GM23338 (cell line): Measurements from ENCODE around the gene EMID1.

Source experiments
- CREB1 ChIP-seq: fragments of 250-450 bp; sonication (Bioruptor Pico); IDR thresholded peaks from 2 replicates; pipeline ENCODE4 v1.5.0; 2020; ENCODE audit warnings: low read depth, mild to moderate bottlenecking, moderate library complexity
- CTCF ChIP-seq, 2 experiments: fragments of 200-600 bp in 1 of 2; sonication (generic) in 1 of 2; conservative IDR thresholded peaks; 2 replicates each; pipeline versions ENCODE4 v1.5.1 to v1.6.1; 2016 to 2017; ENCODE audit warnings: antibody characterized with exemption in 2 of 2, low read depth in 2 of 2, mild to moderate bottlenecking in 2 of 2, moderate library complexity in 1 of 2
- ETS1 ChIP-seq: IDR thresholded peaks from 2 replicates; pipeline ENCODE4 v1.6.1; 2016; ENCODE audit warnings: antibody characterized with exemption
- EZH2 ChIP-seq: fragments of 200-600 bp; sonication (generic); IDR thresholded peaks from one replicate; pipeline ENCODE4 v1.8.0; 2017; ENCODE audit warnings: antibody characterized with exemption, mild to moderate bottlenecking, low read depth; ENCODE audit not compliant: unreplicated experiment
- EZH2phosphoT487 ChIP-seq: fragments of 200-600 bp; sonication (generic); IDR thresholded peaks from one replicate; pipeline ENCODE4 v1.8.1; 2018; ENCODE audit warnings: antibody characterized with exemption; ENCODE audit not compliant: unreplicated experiment
- JUNB ChIP-seq: IDR thresholded peaks from one replicate; pipeline ENCODE4 v1.6.1; 2016; ENCODE audit warnings: antibody characterized with exemption; ENCODE audit not compliant: unreplicated experiment
- NANOG ChIP-seq: IDR thresholded peaks from 2 replicates; pipeline ENCODE4 v1.6.1; 2016; ENCODE audit warnings: antibody characterized with exemption, borderline replicate concordance
- POLR2AphosphoS5 ChIP-seq: IDR thresholded peaks from 2 replicates; pipeline ENCODE4 v1.6.1; 2016; ENCODE audit warnings: antibody characterized with exemption, low read depth
- REST ChIP-seq: IDR thresholded peaks from one replicate; pipeline ENCODE4 v1.6.1; 2018; ENCODE audit warnings: antibody characterized with exemption; ENCODE audit not compliant: unreplicated experiment
- STAT1 ChIP-seq: IDR thresholded peaks from one replicate; pipeline ENCODE4 v1.6.1; 2016; ENCODE audit warnings: antibody characterized with exemption; ENCODE audit not compliant: unreplicated experiment
- ZNF462 ChIP-seq: fragments of 250-450 bp; sonication (Bioruptor Pico); IDR thresholded peaks from 2 replicates; pipeline ENCODE4 v1.5.0; 2020; ENCODE audit warnings: mild to moderate bottlenecking, moderate library complexity

- TF ChIP-seq CTCF (conservative IDR thresholded peaks at IDR 0.05; ENCODE audit: low read depth in 2 of 2) (no peak), CREB1 (no peak), EZH2 (no peak), ETS1 (no peak), REST (no peak), EZH2phosphoT487 (no peak), STAT1 (no peak), POLR2AphosphoS5 (no peak), NANOG (no peak), JUNB (no peak), ZNF462 (CRISPR knock-in tag) (no peak)
Measured at GRCh38 chr22:29231971-29232959, 26.6 kb downstream of the EMID1 start.
